Measurements from ENCODE around the gene GGN.
"Not testable (repeated sequence)": the region's sequence is repeated elsewhere in the genome, so short reads cannot be mapped to it uniquely, and the experiment has no call there.

GGN gene

DNA sequence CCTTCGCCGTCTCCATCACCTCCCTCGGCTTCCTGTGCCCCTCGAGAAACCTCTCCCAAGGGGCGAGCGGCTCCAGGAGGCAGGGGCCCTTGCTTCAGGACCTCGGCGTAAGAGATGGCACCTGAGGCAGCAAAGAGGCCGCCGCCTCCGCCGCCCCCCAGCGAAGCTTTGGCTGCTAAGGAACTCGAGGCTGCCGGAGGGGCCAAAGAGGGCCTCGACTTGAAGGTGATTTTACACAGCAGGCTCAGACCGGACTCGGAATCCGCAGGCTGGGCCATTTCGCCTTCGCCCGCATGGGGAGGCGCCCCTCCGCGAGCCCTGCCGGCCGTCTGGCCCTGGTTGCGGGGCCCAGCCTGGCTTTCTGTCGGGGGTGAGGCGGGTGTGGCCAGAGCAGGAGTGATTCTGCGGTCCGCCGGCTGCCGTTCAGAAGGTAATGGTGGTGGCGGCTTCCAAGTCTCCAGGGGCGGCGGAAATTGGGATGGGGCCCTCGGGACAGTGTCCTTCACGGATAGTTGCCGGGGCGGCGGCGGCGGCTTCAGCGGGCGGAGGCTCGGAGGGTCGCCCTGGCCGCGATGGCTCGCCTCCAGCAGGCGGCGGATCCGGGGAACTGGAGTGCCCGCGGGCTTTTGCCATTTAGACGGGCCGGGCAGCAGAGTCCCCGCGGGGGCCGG is 1.4 kb downstream of the GGN start:
- DNase-seq = no peak

DNA sequence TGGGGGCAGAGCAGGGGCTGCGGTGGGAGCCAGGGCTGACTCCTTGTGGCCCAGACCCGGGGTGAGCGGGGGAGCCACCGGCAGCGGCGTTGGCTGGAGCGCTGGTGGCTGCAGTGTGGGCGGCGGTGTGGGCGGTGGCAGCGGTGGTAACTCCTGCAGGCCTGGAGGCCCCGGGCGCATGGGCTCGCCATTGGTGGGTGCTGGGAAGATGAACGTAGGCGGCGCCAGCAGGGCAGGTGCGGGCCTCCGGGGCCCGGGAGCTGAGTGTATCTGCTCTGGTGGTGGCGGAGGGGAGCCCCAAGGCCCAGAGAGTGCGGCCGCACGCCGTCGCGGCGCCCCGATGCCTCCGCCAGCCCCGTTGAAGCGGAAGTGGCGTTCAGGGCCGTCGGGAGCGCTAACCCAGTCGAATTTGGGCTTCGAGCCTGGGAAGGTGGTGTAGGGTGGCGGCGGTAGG is 2.0 kb downstream of the GGN start:
- DNase-seq = no peak

DNA sequence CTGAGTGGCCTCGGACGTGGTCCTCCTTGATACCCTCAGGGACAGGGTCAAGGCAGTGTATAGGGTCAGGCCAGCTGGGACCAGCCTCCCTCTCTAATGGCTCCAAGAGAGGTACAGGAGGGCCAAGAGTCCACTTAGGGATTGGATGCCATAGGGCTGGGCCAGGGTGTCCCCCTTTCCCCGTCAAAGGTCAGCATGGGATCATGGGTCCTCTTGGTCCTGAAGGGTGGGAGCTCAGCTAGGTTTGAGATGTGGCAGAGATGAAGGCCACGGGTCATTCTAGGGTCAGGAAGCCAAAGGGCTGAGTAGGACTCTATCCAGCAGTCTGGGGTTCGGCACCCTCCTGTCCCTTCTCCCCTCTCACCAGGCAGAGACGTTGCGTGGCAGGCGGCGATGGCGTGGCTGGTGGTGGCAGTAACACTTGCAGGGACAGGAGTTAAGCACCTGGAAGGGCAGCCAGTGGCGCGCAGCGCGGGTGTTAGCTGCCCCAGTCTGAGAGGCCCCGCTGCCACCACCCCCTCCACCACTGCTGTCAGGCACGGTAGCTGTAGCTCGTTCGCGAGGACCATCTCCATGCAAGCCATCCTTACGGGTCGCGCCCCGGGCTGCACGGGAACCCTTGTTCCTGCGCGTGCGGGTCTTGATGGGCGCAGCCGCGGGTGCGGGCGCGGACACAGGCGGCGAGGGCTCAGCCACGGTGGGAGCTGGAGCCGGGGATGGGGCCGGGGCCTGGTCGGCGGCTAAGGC is 2.6 kb downstream of the GGN start:
- no peak for DNase-seq

DNA sequence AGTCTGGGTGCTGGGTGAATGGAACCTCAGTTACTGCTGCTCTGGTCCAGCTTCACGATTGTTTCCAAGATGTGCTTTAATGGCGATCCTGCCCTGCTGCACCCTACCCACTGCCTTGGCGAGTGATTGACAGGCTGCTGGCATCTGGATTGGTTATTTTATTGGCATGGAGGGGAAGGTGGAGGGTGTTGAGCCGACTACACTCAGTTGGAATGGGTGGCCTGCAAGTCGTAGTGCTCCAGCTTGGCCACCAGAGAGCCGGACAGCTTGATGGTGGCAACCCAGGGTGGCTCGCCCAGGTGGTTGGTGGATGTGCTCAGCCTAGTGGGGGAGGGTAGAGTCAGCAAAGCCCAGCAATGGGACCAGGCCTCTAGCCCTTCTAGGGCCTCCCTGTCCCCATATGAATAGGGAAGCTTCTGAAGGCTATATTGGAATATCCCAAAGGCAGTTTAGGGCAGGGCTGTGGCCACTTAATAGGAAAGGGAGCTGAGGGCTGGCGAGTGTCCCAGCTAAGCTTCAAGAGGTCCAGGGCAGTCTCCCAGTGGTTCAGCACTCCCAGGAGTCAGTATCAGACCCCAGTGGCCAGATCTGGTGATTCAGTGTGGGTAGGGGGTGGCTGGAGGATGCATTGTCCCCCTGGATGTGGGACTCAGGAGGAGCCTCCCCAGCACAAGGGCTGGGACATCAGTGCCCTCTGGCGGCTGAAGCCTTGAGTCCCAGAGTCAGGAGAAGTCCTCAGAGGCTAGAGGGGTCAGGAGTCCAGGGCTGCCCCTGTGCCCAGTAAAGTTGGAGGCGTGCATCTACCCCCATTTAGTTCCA is 3.4 kb downstream of the GGN start:
- no peak for DNase-seq

DNA sequence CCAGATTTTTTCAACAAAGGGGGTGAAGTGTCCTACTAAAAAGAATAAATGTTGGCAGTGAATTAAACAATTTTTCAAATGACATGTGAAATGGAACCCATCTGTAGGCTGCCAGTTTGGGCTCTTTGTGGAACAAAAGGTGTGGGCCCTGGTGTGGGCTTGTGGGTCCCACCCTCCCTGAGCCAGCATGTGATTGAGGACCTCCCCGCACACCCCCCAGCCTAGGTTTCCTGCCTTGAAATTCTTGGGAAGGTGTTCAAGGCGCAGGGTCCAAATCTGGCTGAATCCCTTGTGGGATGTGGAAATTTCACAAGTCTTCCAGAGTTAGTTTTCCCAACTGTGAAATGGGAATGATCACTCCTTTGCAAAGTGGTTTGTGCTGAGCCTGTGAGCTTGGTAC is 4.1 kb downstream of the GGN start:
- DNase-seq = no peak

DNA sequence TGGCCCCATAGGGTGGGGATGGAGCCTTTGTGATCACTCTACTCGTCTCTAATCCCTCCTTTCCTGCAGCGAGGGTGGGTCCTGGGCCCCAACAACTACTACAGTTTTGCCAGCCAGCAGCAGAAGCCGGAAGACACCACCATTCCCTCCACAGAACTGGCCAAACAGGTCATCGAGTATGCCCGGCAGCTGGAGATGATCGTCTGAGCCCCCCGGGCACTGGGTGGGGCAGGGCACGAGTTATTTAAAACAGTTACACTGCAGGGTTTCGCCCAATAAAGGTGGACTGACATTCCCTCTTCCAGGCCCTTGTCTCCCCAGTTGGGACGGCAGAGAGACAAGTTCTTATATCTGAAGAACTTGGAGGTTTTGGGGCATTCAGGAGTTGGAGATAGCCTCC is 4.7 kb downstream of the GGN start:
- no peak for DNase-seq

DNA sequence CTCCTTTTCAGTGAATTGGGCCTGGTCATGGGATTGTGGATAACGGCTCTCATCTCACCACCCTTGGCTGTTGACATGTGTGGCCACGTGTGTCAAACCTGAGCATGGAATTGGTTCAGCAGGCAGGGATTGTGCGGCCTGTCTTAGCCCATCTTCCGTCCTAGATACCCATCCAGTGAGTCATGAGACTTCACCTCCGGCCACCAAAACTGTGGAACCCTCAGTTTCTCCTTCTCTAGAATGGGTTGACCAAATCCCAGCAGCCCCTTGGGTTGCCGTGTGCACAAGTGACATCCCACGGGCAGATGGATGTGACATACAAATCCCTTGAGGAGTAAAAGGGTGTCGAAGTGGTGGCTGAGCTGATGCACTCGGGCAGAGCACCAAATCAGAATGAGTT is 6.7 kb downstream of the GGN start:
- no peak for DNase-seq

DNA sequence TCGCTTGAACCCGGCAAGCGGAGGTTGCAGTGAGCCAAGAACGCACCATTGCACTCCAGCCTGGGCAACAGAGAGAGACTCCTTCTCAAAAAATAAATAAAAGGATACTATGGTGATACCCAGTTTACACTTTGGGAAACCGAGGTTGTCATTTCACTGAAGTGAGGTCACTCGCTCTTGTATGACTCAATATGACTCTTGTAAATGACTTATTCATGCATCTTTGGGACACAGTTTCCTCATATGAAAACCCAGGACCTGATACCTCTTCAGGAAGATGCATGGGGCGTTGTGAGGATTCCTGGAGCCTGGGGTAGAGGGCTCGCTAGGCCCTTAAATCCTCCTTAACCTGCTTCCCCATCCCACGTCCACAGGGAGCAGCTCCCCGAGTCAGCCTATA is 9.0 kb downstream of the GGN start:
- no peak for DNase-seq

DNA sequence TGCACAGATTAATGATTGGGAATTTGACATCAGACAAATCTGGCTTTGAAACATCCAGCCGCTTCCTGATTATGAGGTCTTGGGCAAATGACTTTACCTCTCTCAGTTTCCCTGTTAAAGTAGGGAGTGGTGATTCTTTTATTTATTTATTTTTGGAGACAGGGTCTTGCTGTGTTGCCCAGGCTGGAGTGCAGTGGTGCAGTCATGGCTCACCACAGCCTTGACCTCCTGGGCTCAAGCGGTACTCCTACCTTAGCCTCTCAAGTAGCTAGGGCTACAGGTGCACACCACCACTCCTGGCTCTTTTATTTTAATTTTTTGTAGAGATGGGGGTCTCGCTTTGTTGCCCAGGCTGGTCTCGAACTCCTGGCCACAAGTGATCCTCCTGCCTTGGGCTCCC is 10.8 kb downstream of the GGN start:
- no peak for DNase-seq

DNA sequence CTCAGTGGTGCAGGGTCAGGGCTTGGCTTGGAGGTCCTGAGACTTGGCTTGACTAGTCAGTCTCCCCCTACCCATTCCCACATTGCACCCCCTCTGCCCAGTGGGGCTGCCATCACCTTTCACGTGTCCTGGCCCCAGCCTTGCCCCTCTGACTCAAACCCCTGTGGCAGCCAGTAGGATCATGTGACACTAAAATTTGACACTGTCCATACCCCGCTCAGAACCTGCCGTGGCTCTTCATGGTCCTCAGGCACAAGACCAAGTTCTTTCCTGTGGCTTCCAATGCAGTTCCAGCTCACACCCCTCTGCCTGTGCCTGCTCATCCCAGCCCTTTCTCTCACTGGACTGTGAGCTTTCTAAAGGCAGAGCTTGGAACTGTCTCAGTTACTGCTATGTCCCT is 11.3 kb downstream of the GGN start:
- DNase-seq = no peak

DNA sequence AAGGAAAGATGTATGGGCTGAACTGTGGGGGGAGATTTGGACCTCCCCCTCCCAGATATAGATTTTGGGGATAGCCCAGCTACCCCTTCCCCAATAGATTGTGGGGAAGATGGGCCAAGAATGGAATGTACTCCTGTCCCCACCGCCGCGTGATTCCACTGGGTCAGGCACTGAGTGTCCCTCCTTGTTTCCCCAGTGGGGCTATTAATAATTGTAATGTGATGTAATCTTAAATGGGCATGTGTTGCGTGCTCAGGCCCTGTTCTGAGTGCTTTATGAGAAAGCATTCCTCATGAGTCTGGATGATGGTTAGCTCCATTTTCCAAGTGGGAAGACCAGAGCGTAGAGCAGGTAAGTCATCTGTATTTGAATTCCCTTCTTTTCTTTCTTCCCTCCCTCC is 12.1 kb downstream of the GGN start:
- no peak for DNase-seq

DNA sequence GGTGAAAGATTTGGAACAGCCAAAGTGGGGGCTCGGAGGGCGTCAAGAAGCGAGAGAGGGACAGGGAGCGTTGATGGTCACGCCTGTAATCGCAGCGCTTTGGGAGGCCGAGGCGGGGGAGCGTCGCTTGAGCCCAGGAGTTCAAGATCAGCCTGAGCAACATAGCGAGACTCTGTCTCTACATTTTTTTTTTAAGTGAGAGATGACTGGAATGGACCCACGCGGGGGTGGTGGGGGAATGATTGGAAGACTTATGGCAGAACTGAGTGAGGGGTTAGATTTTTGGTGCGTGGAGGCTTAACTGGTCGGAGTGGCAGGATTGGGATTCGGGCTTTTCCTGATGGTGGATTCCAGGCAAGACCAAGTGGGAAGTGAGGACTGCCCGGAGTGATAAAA is 12.7 kb downstream of the GGN start:
- DNase-seq = no peak

DNA sequence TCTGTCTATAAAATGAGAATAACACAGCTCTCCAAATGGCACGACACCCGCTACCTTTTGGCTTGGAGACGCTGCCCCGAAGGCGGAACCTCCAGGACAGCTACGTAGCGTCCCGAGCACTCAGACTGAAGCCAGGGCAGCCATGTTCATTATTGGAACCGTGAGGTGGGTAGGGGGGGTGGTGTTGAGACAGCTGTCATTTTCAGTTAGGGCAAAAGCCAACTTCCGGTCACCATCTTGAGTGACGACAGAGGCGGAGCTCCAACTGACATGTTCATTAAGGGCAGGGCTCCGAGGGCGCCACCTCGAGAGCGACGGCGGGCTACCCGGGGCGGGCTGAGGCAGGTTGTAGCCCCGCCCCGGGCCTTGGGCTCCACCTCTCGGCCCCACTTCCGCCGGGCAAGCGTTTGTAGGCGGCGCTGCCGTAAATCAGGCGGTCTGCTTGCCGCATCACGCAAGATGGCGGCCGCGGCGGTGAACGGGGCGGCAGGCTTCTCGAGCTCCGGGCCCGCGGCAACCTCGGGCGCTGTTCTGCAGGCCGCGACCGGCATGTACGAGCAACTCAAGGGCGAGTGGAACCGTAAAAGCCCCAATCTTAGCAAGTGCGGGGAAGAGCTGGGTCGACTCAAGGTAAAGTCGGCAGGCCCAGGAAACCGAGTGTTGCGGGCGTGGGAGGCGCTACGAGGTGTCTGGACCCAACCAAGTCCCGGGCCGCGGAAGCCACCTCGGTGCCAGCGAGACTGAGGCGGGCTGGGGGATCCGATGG is 13.3 kb downstream of the GGN start, which contains the start of gene PSMD8:
Gene PSMD8 (plus strand): TSS at position 240 of the 766 bp plus-strand sequence. CDS start 31 bp downstream, at position 271.
- peak; percentile 100 for DNase-seq

DNA sequence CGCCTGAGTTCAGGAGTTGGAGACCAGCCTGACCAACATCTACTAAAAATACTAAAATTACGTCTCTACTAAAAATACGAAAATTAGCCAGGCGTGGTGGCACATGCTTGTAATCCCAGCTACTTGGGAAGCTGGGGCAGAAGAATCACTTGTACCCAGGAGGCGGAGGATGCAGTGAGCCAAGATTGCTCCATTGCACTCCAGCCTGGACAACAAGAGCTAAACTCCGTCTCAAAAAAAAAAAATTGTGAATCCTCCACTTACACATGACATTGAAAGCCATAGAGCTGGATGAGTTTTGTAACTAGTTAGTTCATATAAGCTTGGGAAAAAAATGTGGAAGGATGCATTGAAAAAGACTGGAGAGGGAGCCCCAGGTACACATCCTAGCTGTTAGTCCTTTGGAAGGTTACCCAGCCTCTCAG is 13.9 kb downstream of the GGN start:
- DNase-seq = no peak

DNA sequence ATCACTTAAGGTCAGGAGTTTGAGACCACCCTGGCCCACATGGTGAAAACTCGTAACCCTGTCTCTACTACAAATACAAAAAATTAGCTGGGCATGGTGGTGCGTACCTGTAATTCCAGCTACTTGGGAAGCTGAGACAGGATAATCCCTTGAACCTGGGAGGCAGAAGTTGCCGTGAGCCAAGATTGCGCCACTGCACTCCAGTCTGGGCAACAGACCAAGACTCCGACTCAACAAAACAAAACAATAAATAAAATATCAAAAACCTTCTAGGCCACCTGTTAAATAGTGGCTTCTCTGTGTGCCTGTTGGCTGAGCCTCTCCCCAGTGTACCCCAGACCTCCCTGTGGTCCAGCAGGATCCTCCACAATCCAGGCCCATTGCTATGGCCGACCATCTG is 16.8 kb downstream of the GGN start:
- DNase-seq = no peak

DNA sequence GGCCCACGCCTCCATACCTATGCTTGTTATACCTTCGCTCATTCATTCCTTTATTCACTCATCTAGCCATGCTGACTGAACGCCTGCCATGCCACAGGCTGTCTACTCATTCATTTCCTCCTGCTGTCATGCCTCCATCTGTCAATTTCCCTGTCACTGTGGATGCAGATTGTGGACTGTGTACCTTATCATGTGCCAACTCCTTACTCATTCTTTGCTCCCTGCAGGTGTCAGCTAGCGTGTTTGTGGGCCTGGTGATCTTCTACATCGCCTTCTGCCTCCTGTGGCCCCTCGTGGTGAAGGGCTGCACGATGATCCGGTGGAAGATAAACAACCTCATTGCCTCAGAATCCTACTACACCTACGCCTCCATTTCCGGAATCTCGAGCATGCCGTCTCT is 17.5 kb downstream of the GGN start:
- DNase-seq = no peak

DNA sequence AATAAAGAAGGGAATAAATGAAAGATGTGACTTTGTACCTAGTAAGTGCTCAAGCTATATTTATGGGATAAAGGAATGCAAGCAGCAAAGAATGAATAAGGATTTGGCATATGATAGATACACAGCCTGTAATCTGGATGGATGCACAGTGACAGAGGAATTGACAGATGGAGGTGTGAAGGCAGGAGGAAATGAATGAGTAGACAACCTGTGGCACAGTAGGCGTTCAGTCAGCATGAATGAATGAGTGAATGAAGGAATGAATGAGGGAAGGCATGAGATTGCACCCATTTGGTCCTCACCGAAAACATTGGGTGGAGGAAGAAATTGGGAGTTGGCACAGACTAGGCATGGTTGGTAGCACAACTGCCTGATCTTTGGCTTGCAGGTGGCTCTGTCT is 18.2 kb downstream of the GGN start:
- DNase-seq = no peak

DNA sequence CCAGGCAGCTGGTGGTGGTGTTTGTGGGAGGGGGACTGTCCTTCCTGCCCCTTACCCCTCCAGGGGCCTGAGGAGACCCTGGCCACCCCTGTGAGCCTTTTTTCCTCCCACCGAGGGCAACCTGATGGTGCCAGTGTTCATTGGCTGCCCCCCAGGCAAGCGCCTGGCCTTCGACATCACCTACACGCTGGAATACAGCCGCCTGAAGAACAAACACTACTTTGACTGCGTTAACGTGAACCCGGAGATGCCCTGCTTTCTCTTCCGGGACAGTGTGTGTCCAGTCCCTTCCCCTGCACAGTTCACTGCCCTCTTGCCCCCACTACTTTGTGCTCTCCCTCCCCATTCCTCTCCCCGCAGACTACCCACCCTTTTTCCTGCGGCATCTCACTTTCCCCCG is 20.8 kb downstream of the GGN start:
- no peak for DNase-seq

DNA sequence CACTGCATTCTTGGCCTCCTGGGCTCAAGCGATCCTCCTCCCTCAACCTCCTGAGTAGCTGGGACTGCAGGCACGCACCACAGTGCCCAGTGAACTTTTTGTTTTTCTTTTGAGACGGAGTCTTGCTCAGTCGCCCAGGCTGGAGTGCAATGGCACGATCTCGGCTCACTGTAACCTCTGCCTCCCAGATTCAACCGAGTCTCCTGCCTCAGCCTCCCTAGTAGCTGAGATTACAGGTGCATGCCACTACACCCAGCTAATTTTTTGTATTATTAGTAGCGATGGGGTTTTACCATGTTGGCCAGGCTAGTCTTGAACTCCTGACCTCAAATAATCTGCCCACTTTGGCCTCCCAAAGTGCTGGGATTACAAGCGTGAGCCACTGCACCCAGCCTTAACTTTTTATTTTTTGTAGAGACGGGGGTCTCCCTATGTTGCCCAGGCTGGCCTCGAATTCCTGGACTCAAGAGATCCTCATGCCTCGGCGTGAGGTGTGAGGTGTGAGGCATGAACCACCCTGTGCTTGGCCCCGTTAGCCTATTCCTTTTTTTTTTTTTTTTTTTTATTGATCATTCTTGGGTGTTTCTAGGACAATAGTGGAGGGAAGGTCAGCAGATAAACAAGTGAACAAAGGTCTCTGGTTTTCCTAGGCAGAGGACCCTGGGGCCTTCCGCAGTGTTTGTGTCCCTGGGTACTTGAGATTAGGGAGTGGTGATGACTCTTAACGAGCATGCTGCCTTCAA is 24.7 kb downstream of the GGN start:
- not testable (repeated sequence) for DNase-seq

DNA sequence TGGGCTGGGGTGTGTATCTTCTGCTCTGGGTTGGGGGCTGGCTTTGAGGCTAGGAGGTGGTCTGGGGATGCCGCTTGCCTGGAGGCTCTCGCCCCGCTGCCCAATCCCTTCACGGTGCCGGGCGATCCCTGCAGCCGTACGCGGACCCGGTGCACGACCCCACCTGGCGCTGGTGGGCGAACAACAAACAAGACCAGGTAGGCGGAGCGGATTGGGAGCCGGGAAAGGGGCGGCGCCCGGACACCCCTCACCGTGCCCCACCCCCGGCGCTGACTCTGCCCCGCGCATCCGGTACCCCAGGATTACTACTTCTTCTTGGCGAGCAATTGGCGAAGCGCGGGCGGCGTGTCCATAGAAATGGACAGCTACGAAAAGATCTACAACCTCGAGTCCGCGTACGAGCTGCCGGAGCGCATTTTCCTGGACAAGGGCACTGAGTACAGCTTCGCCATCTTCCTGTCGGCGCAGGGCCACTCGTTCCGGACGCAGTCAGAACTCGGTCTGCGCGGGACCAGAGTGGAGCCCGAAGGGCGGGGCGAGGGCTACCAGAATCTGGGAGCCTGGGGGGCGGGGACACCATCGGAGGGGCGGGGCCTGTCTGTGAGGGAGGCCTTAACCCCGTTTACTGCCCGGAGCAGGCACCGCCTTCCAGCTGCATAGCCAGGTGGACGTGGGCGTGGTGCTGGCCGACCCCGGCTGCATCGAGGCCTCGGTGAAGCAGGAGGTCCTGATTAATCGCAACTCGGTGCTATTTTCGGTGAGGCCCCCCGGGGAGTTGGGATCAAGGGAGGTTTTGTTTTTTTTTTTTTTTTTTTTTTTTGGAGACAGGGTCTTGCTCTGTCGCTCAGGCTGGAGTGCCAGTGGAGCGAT is 25.5 kb downstream of the GGN start:
- peak; percentile 60 for DNase-seq

DNA sequence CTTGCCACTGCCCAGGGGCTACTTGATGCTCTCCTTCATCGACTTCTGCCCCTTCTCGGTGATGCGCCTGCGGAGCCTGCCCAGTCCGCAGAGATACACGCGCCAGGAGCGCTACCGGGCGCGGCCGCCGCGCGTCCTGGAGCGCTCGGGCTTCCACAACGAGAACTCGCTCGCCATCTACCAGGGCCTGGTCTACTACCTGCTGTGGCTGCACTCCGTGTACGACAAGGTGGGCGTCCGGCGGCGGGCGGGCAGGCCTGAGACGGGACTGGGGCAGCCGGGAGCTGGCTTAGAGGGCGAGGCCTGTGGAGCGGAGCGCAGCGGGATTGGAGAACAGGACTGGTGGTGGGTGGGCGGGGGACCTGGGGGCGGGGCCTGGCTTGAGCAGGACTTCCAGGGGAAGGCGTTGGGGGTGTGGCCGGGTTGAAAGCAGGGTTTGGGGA is 26.2 kb downstream of the GGN start:
- DNase-seq = peak; percentile 70

Measured in MV-4-11 (cell line).